ENCODE results near the gene BAIAP2L1.
"Not testable (repeated sequence)": the region's sequence is repeated elsewhere in the genome, so short reads cannot be mapped to it uniquely, and the experiment has no call there.

BAIAP2L1 gene

GRCh38 chr7:98398567-98399372 lies 2.1 kb downstream of the BAIAP2L1 start:
- DNase-seq: no peak

- DNase-seq: no peak
These were observed 4.1 kb downstream of the BAIAP2L1 start for GRCh38 chr7:98396768-98397167.

GRCh38 chr7:98395951-98396350 lies 4.9 kb downstream of the BAIAP2L1 start:
- DNase-seq: no peak

GRCh38 chr7:98395481-98395880 lies 5.4 kb downstream of the BAIAP2L1 start:
- DNase-seq: no peak

GRCh38 chr7:98394377-98394836 lies 6.5 kb downstream of the BAIAP2L1 start:
- no peak for DNase-seq

GRCh38 chr7:98387544-98388226 lies 13.2 kb downstream of the BAIAP2L1 start:
- DNase-seq: no peak

GRCh38 chr7:98387131-98387530 lies 13.8 kb downstream of the BAIAP2L1 start:
- no peak for DNase-seq

GRCh38 chr7:98385532-98385931 lies 15.4 kb downstream of the BAIAP2L1 start:
- DNase-seq: not testable (repeated sequence)

GRCh38 chr7:98378210-98378819 lies 22.6 kb downstream of the BAIAP2L1 start:
- DNase-seq: no peak

GRCh38 chr7:98376711-98377110 lies 24.2 kb downstream of the BAIAP2L1 start:
- DNase-seq: no peak

- no peak for DNase-seq
These were observed 25.2 kb downstream of the BAIAP2L1 start for GRCh38 chr7:98375664-98376063.

GRCh38 chr7:98374285-98374680 lies 26.6 kb downstream of the BAIAP2L1 start:
- no peak for DNase-seq

- DNase-seq: no peak
These were observed 27.9 kb downstream of the BAIAP2L1 start for GRCh38 chr7:98372993-98373392.

- no peak for DNase-seq
These were observed 31.2 kb downstream of the BAIAP2L1 start for GRCh38 chr7:98369726-98370125.

GRCh38 chr7:98368716-98369115 lies 32.2 kb downstream of the BAIAP2L1 start:
- no peak for DNase-seq

GRCh38 chr7:98366562-98366938 lies 34.3 kb downstream of the BAIAP2L1 start:
- no peak for DNase-seq

GRCh38 chr7:98365863-98366561 lies 34.9 kb downstream of the BAIAP2L1 start:
- no peak for DNase-seq

GRCh38 chr7:98364220-98364619 lies 36.7 kb downstream of the BAIAP2L1 start:
- DNase-seq: no peak

- DNase-seq: no peak
These were observed 38.4 kb downstream of the BAIAP2L1 start for GRCh38 chr7:98362517-98362916.

- DNase-seq: no peak
These were observed 40.4 kb downstream of the BAIAP2L1 start for GRCh38 chr7:98360221-98361130.

- DNase-seq: no peak
These were observed 41.5 kb downstream of the BAIAP2L1 start for GRCh38 chr7:98359395-98359794.

- DNase-seq: no peak
These were observed 42.2 kb downstream of the BAIAP2L1 start for GRCh38 chr7:98358706-98359105.

Data from stimulated activated CD8-positive, alpha-beta memory T cell treated with anti-CD3 and anti-CD28 coated beads, Interleukin-4, amount 100 ng/mL, for 48 hours (primary cell).